ENCODE data around the gene BCAN.
"Not testable (repeated sequence)": the region's sequence is repeated elsewhere in the genome, so short reads cannot be mapped to it uniquely, and the experiment has no call there.

Gene BCAN

GRCh38 chr1:156618853-156619581 lies 22.9 kb upstream of the BCAN start, which contains the start of gene HAPLN2:
Gene HAPLN2 (plus strand): TSS chr1:156619415. CDS start chr1:156623491, 4,076 bp downstream.
- peak; percentile 47 to 50 for DNase-seq

- DNase-seq: no peak
Measured at GRCh38 chr1:156619582-156619955, 22.3 kb upstream of the BCAN start.

GRCh38 chr1:156622581-156623297 lies 19.2 kb upstream of the BCAN start:
- peak in 1 of 2 experiments; percentile 31 for DNase-seq

GRCh38 chr1:156623946-156624813 lies 17.7 kb upstream of the BCAN start:
- peak; percentile 42 to 72 for DNase-seq

GRCh38 chr1:156624814-156625435 lies 17.0 kb upstream of the BCAN start:
- no peak for DNase-seq

- peak; percentile 32 to 63 for DNase-seq
Measured at GRCh38 chr1:156625436-156626078, 16.4 kb upstream of the BCAN start.

GRCh38 chr1:156626079-156626438 lies 15.9 kb upstream of the BCAN start:
- DNase-seq: no peak

GRCh38 chr1:156627313-156627880 lies 14.5 kb upstream of the BCAN start:
- peak; percentile 62 to 82 for DNase-seq

- DNase-seq: no peak
Measured at GRCh38 chr1:156629823-156630449, 12.0 kb upstream of the BCAN start.

- not testable (repeated sequence) for DNase-seq
Measured at GRCh38 chr1:156631152-156631551, 10.8 kb upstream of the BCAN start.

- no peak for DNase-seq
Measured at GRCh38 chr1:156632355-156632754, 9.6 kb upstream of the BCAN start.

GRCh38 chr1:156638189-156638985 lies 3.5 kb upstream of the BCAN start:
- peak in 1 of 2 experiments; percentile 37 for DNase-seq

- DNase-seq: no peak
Measured at GRCh38 chr1:156639601-156640101, 2.3 kb upstream of the BCAN start.

- no peak for DNase-seq
Measured at GRCh38 chr1:156640842-156641706, 843 bp upstream of the BCAN start.

GRCh38 chr1:156642265-156643048 lies 540 bp downstream of the BCAN start:
- no peak for DNase-seq

- DNase-seq: no peak
Measured at GRCh38 chr1:156643049-156643777, 1.3 kb downstream of the BCAN start.

GRCh38 chr1:156643778-156644092 lies 1.8 kb downstream of the BCAN start:
- no peak for DNase-seq

- DNase-seq: no peak
Measured at GRCh38 chr1:156644146-156644545, 2.2 kb downstream of the BCAN start.
